H1 (cell line): ENCODE data around the gene RELN. TPM values are rescaled to one million over a fixed set of nuclear protein-coding genes. Genes with fewer than 3 reads are reported as not detected.

Experiments used
- KDM4A ChIP-seq: IDR thresholded peaks from one replicate; pipeline ENCODE4 v1.7.1; 2012; ENCODE audit warnings: low read depth, mild to moderate bottlenecking, moderate library complexity, low read length, inconsistent platforms; ENCODE audit not compliant: severe bottlenecking
- polyA plus RNA-seq, 7 experiments: library from polyadenylated mRNA; depleted of rRNA in 3 of 7; stranded (reverse) in 5 of 7; unstranded in 2 of 7; fragments of >200 nt in 5 of 7; fragments of 200-250 nt in 2 of 7; gene quantifications; 1 replicate in 5 of 7; 2 replicates in 1 of 7; 4 replicates in 1 of 7; pipeline versions ENCODE4 v1.2.1 to v1.2.3, GENCODE V29; 2011 to 2013; ENCODE audit warnings: missing spikeins in 2 of 7, mixed read lengths in 2 of 7
- total RNA-seq: library from RNA; stranded (reverse); fragmentation: NEBNext Ultra II Directional; extraction: Animal tissue kit (Norgen Biotek cat#: 25700); gene quantifications from 2 replicates; pipeline ENCODE4 v1.2.1, GENCODE V29; 2021
- TF ChIP-seq, protein P1 (sequence below): IDR thresholded peaks from 2 replicates; pipeline ENCODE4 v1.6.1; 2012; ENCODE audit warnings: inconsistent platforms

The RELN gene
- total and polyA plus RNA-seq, 2 of the 8 experiments (the other 6 are each of a cell fraction or from before 2014, with no cell fraction given): 0.03 to 0.07 TPM

DNA sequence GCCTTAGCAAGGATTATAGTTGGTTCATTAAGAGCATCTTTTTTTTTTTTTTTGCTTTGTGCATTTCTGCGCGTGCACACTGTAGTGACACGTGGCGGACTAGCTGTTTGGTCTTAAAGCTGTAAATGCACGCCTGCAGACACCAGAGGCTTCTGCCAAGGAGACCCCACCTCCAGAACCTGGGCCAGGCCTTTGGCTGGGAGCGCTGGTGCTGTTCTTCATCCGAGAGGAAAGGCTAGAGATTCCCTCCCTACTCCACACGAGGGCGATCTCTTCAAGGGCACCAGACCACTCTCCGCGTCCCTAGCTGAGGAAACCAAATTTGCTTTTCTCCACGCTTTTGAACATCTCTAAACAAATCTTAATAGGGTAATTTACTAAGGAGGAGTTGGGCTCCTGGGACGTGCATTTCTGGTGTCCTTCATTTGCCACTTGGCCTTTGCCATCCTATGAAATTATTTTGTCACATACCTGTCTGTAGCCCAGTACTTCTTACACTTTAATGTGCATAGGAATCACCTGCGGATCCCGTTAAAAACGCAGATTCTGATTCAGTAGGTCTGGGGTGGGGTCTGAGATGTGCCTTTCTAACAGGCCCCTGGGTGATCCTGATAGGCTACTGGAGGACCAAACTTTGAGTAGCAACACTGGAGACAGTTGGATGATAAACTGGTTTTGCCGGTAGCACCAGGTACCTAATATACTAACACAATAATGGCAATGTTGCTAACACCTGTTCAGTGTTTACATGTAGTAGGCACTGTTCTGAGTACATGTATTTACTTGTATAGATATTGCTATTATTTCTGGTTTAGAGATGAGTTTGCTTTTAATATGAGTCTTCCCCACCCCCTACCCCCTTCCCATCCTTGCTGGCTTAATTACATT, 542.1 kb downstream of the RELN start (continued):
- no peak for TF ChIP-seq KDM4A
- TF ChIP-seq, protein P1, sequence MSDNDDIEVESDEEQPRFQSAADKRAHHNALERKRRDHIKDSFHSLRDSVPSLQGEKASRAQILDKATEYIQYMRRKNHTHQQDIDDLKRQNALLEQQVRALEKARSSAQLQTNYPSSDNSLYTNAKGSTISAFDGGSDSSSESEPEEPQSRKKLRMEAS: peak; percentile 82
